ENCODE data around the gene NHP2.
"Not testable (repeated sequence)": the region's sequence is repeated elsewhere in the genome, so short reads cannot be mapped to it uniquely, and the experiment has no call there.

Gene NHP2

GRCh38 chr5:178129296-178129695 is 24.4 kb downstream of the NHP2 start:
- no peak for DNase-seq

GRCh38 chr5:178127300-178128009 is 26.2 kb downstream of the NHP2 start:
- not testable (repeated sequence) for DNase-seq

GRCh38 chr5:178126556-178126955 is 27.1 kb downstream of the NHP2 start:
- DNase-seq: no peak

GRCh38 chr5:178125253-178125906 is 28.3 kb downstream of the NHP2 start:
- no peak for DNase-seq

- DNase-seq: no peak
Measured at GRCh38 chr5:178123966-178124925, 29.4 kb downstream of the NHP2 start.

GRCh38 chr5:178123094-178123965 is 30.4 kb downstream of the NHP2 start:
- DNase-seq: no peak

- DNase-seq: no peak
Measured at GRCh38 chr5:178122346-178122745, 31.3 kb downstream of the NHP2 start.

- DNase-seq: no peak
Measured at GRCh38 chr5:178121391-178122276, 32.1 kb downstream of the NHP2 start.

GRCh38 chr5:178120607-178121357 is 32.9 kb downstream of the NHP2 start:
- peak; percentile 88 for DNase-seq

GRCh38 chr5:178119915-178120606 is 33.6 kb downstream of the NHP2 start:
- no peak for DNase-seq

GRCh38 chr5:178117923-178118701 is 35.6 kb downstream of the NHP2 start:
- no peak for DNase-seq

GRCh38 chr5:178116143-178116885 is 37.4 kb downstream of the NHP2 start:
- DNase-seq: peak; percentile 93

GRCh38 chr5:178115814-178116142 is 37.9 kb downstream of the NHP2 start:
- DNase-seq: no peak

- DNase-seq: peak; percentile 37
Measured at GRCh38 chr5:178115136-178115813, 38.4 kb downstream of the NHP2 start.

- DNase-seq: peak; percentile 68
Measured at GRCh38 chr5:178114325-178115135, 39.2 kb downstream of the NHP2 start.

- no peak for DNase-seq
Measured at GRCh38 chr5:178113841-178114324, 39.8 kb downstream of the NHP2 start.

Measured in CD4-positive, alpha-beta T cell treated with Interleukin-15 for 1 hour (primary cell).